Endodermal cell (in vitro differentiated cells): Measurements from ENCODE around the gene DAW1. TPM values are rescaled to one million over a fixed set of nuclear protein-coding genes. Genes with fewer than 3 reads are reported as not detected.

ENCODE experiments used
- DNase-seq: peaks from one replicate; pipeline ENCODE4 v3.0.0-alpha.2; 2017
- H3K27ac ChIP-seq: 2 replicates; pipeline ENCODE4 v1.5.1; 2013; ENCODE audit warnings: mild to moderate bottlenecking, low read depth, low read length, moderate library complexity
- H3K27me3 ChIP-seq: 2 replicates; pipeline ENCODE4 v1.6.1; 2013; ENCODE audit warnings: mild to moderate bottlenecking, low read length, moderate library complexity; ENCODE audit not compliant: insufficient read depth, control insufficient read depth, poor library complexity, severe bottlenecking
- H3K36me3 ChIP-seq: 2 replicates; pipeline ENCODE4 v1.7.0; 2013; ENCODE audit warnings: mild to moderate bottlenecking, low read length, moderate library complexity; ENCODE audit not compliant: control insufficient read depth, insufficient read depth
- H3K4me1 ChIP-seq: one replicate; pipeline ENCODE4 v1.7.0; 2013; ENCODE audit warnings: low read length; ENCODE audit not compliant: control insufficient read depth, insufficient read depth
- H3K4me3 ChIP-seq: 2 replicates; pipeline ENCODE4 v1.5.1; 2013; ENCODE audit warnings: mild to moderate bottlenecking, low read length, moderate library complexity
- H3K9ac ChIP-seq: 2 replicates; pipeline ENCODE4 v1.6.1; 2013; ENCODE audit warnings: mild to moderate bottlenecking, low read length, moderate library complexity; ENCODE audit not compliant: poor library complexity, severe bottlenecking; ENCODE audit errors: extremely low read depth
- H3K9me3 ChIP-seq: 2 replicates; pipeline ENCODE4 v1.6.1; 2013; ENCODE audit warnings: mild to moderate bottlenecking, low read length, moderate library complexity; ENCODE audit not compliant: control insufficient read depth
- H3K27ac Mint-ChIP-seq: 2 replicates; pipeline ENCODE4 v1.8.0; 2020; ENCODE audit warnings: mixed read lengths
- H3K27me3 Mint-ChIP-seq: 2 replicates; pipeline ENCODE4 v1.8.0; 2021; ENCODE audit warnings: mild to moderate bottlenecking, mixed read lengths; ENCODE audit not compliant: insufficient read depth
- H3K36me3 Mint-ChIP-seq: 2 replicates; pipeline ENCODE4 v1.8.0; 2020; ENCODE audit warnings: low read depth, mixed read lengths
- H3K4me1 Mint-ChIP-seq: 2 replicates; pipeline ENCODE4 v1.8.0; 2020; ENCODE audit warnings: mixed read lengths
- H3K4me3 Mint-ChIP-seq: 2 replicates; pipeline ENCODE4 v1.8.0; 2020; ENCODE audit warnings: mild to moderate bottlenecking, moderate library complexity, mixed read lengths
- H3K9me3 Mint-ChIP-seq: 2 replicates; pipeline ENCODE4 v1.8.0; 2020; ENCODE audit warnings: mild to moderate bottlenecking, mixed read lengths
- WGBS, 2 experiments: methylation state at CpG; one replicate each; pipeline versions ENCODE4 v1.1.5 to v1.1.7; 2013; ENCODE audit warnings: missing lambda C conversion rate in 2 of 2, mixed read lengths in 1 of 2; ENCODE audit not compliant: insufficient coverage in 1 of 2, insufficient read length in 1 of 2; 5-methylcytosine and 5-hydroxymethylcytosine counted together
- total RNA-seq, 2 donors: library from RNA; stranded (reverse); fragmentation: NEBNext Ultra II Directional in 1 of 2; extraction: Animal tissue kit (Norgen Biotek cat#: 25700) in 1 of 2; gene quantifications; 2 replicates in 1 of 2; 3 replicates in 1 of 2; pipeline ENCODE4 v1.2.1, GENCODE V29; 2021
- TF ChIP-seq, protein P1 (sequence below): fragments of 200-600 bp; sonication (generic); conservative IDR thresholded peaks from 2 replicates; pipeline ENCODE4 v1.5.0; 2021; ENCODE audit warnings: antibody characterized with exemption, mild to moderate bottlenecking

Gene DAW1
- total RNA-seq, 2 donors from 2014 or later = 0.27 TPM; not detected in 1

DNA sequence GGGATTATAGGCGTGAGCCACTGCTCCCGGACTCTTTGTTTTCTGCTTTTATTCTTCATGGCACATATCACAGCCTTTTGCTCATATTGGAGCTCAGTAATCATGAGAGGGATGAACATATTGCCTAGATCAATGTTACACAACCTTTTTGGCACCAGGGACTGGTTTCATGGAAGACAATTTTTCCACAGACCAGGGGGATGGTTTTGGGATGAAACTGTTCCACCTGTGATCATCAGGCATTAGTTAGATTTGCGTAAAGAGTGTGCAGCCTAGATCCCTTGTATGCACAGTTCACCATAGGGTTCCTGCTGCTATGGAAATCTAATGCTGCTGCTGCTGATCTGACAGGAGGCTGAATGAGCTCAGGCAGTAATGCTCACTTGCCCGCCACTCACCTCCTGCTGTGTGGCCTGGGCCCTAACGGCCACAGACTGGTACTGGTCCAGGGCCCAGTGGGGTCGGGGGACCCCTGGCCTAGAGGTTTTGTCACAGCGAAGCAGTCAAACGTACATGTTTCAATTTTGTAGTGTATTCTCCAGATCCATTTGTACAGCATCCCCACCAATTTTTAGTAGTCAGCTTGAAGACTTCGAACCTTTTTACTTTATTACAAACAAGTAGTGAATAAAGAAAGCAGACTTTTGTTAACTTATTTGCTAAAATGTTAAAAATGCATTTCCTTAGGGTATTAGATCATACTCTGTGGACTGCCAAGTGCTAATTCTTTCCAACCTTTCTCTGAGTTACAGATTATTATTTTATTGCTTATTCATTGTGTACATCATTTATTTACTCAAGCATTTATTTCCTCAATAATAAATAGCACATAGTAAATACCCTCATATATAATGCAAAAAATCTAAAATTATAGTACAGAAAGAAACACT, 6.2 kb downstream of the DAW1 start:
- Mint-ChIP-seq H3K4me3 (no peak overlapping the region), H3K36me3 (no peaks in the 10 kb centered on the region), H3K9me3 (no peaks in the 10 kb centered on the region), H3K27me3 (peaks cover 29% of the 10 kb centered on the region), H3K4me1 (peaks cover 7% of the 10 kb centered on the region), H3K27ac (no peak overlapping the region)
- peaks cover 23% of the 10 kb centered on the region for H3K27me3 ChIP-seq
- H3K36me3 ChIP-seq = no peaks in the 10 kb centered on the region
- 73 to 74% methylated on average over 4 to 9 of the region's 9 CpGs for WGBS, 2 experiments
- DNase-seq = no peak
- TF ChIP-seq, protein P1, sequence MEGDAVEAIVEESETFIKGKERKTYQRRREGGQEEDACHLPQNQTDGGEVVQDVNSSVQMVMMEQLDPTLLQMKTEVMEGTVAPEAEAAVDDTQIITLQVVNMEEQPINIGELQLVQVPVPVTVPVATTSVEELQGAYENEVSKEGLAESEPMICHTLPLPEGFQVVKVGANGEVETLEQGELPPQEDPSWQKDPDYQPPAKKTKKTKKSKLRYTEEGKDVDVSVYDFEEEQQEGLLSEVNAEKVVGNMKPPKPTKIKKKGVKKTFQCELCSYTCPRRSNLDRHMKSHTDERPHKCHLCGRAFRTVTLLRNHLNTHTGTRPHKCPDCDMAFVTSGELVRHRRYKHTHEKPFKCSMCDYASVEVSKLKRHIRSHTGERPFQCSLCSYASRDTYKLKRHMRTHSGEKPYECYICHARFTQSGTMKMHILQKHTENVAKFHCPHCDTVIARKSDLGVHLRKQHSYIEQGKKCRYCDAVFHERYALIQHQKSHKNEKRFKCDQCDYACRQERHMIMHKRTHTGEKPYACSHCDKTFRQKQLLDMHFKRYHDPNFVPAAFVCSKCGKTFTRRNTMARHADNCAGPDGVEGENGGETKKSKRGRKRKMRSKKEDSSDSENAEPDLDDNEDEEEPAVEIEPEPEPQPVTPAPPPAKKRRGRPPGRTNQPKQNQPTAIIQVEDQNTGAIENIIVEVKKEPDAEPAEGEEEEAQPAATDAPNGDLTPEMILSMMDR = no peak
- peaks cover 2% of the 10 kb centered on the region for H3K4me1 ChIP-seq
- no peaks in the 10 kb centered on the region for H3K9me3 ChIP-seq
- no peak overlapping the region for H3K27ac ChIP-seq
- no peak overlapping the region for H3K9ac ChIP-seq
- H3K4me3 ChIP-seq = no peak overlapping the region

DNA sequence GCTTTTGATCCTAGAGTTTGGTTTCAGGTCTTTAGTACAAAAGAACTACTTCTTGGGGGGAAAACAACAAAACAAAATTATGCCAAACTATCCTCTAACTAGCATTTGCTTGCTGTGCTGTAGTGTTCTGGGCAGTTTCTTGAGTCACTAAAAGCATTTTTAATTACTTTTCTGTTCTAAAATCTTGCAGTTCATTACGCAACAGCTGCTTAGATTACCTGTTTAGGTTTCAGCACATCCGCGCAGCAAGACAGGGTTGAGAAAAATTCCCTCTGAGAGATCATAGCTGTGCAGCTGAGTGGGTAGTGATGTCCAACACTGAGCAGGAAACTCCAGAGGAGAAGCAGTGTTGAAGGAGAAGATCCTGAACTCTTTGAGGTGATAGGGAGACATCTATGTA, 9.0 kb downstream of the DAW1 start:
- H3K27me3 Mint-ChIP-seq = peaks cover 5% of the 10 kb centered on the region
- TF ChIP-seq, protein P1 = no peak
- no peaks in the 10 kb centered on the region for H3K36me3 Mint-ChIP-seq
- H3K27ac ChIP-seq = no peak overlapping the region
- no peak overlapping the region for H3K4me3 ChIP-seq
- whole genome bisulfite sequencing, 2 experiments = 94 to 100% methylated on average over 3 of the region's 3 CpGs
- no peaks in the 10 kb centered on the region for H3K9me3 ChIP-seq
- H3K36me3 ChIP-seq = no peaks in the 10 kb centered on the region
- DNase-seq = no peak
- H3K4me1 Mint-ChIP-seq = peaks cover 10% of the 10 kb centered on the region
- no peak overlapping the region for H3K27ac Mint-ChIP-seq
- H3K9ac ChIP-seq = no peak overlapping the region
- H3K9me3 Mint-ChIP-seq = no peaks in the 10 kb centered on the region
- peaks cover under 1% of the 10 kb centered on the region for H3K4me1 ChIP-seq
- H3K27me3 ChIP-seq = no peaks in the 10 kb centered on the region
- no peak overlapping the region for H3K4me3 Mint-ChIP-seq

DNA sequence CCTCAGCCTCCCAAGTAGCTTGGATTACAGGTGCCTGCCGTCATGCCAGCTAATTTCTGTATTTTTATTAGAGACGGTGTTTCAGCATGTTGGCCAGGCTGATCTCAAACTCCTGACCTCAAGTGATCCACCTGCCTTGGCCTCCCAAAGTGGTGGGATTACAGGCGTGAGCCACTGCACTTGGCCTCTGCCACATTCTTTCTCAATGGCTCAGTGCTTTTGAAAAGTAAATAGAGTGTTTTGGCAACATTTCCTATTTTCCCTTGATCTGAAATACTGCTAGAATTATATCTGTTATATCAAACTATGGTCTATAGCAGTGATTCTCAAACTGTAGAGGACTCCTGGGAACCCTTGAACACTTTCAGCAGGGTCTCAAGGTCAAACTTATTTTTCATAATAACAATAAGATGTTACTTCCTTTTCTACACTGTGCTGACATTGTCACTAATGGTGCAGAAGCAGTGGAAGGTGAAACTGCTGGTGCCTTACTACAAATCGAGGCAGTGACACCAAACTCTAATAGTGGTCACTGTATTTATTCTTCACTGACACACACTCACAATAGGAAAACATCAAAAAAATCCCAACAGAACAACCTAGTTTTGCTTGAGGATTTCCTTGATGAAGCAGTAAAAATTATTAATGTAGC, 10.6 kb downstream of the DAW1 start:
- Histone ChIP-seq H3K9ac (no peak overlapping the region), H3K27me3 (no peaks in the 10 kb centered on the region), H3K27ac (no peak overlapping the region), H3K36me3 (no peaks in the 10 kb centered on the region), H3K4me3 (no peak overlapping the region), H3K9me3 (no peaks in the 10 kb centered on the region), H3K4me1 (no peaks in the 10 kb centered on the region)
- Mint-ChIP-seq H3K4me3 (no peak overlapping the region), H3K36me3 (no peaks in the 10 kb centered on the region), H3K27me3 (peaks cover 5% of the 10 kb centered on the region), H3K9me3 (no peaks in the 10 kb centered on the region), H3K27ac (no peak overlapping the region), H3K4me1 (peaks cover 14% of the 10 kb centered on the region)
- no peak for DNase-seq
- TF ChIP-seq, protein P1 = no peak
- 94% methylated on average over 4 of the region's 4 CpGs; no CpG with 5 or more reads in 1 of the 2 experiments for WGBS, 2 experiments
